Measurements from ENCODE around the gene GRID2.

The GRID2 gene

GRCh38 chr4:92776080-92776479 is 472.3 kb downstream of the GRID2 start:
- no peak for DNase-seq

- no peak for DNase-seq
Observed at GRCh38 chr4:92789741-92790140, 486.0 kb downstream of the GRID2 start.

- no peak for DNase-seq
Observed at GRCh38 chr4:92791871-92792440, 488.2 kb downstream of the GRID2 start.

- DNase-seq, result no peak
Observed at GRCh38 chr4:92809381-92809780, 505.6 kb downstream of the GRID2 start.

- no peak for DNase-seq
Observed at GRCh38 chr4:92812652-92813051, 508.9 kb downstream of the GRID2 start.

GRCh38 chr4:92814677-92815076 is 510.9 kb downstream of the GRID2 start:
- no peak for DNase-seq

GRCh38 chr4:92825256-92825655 is 521.5 kb downstream of the GRID2 start:
- no peak for DNase-seq

- no peak for DNase-seq
Observed at GRCh38 chr4:92825791-92826190, 522.0 kb downstream of the GRID2 start.

GRCh38 chr4:92830771-92831170 is 527.0 kb downstream of the GRID2 start:
- no peak for DNase-seq

GRCh38 chr4:92840880-92841279 is 537.1 kb downstream of the GRID2 start:
- no peak for DNase-seq

- no peak for DNase-seq
Observed at GRCh38 chr4:92843784-92844183, 540.0 kb downstream of the GRID2 start.

- DNase-seq, result no peak
Observed at GRCh38 chr4:92847026-92847425, 543.3 kb downstream of the GRID2 start.

GRCh38 chr4:92862509-92862908 is 558.7 kb downstream of the GRID2 start:
- DNase-seq, result no peak

- no peak for DNase-seq
Observed at GRCh38 chr4:92864096-92864495, 560.3 kb downstream of the GRID2 start.

GRCh38 chr4:92872604-92873003 is 568.8 kb downstream of the GRID2 start:
- DNase-seq, result no peak

- DNase-seq, result no peak
Observed at GRCh38 chr4:92885632-92886031, 581.9 kb downstream of the GRID2 start.

- no peak for DNase-seq
Observed at GRCh38 chr4:92952426-92952825, 648.7 kb downstream of the GRID2 start.

GRCh38 chr4:92952897-92953296 is 649.1 kb downstream of the GRID2 start:
- DNase-seq, result no peak

GRCh38 chr4:92953462-92953861 is 649.7 kb downstream of the GRID2 start:
- DNase-seq, result no peak

GRCh38 chr4:92961881-92962280 is 658.1 kb downstream of the GRID2 start:
- no peak for DNase-seq

- no peak for DNase-seq
Observed at GRCh38 chr4:92962831-92963230, 659.1 kb downstream of the GRID2 start.

GRCh38 chr4:92968556-92968955 is 664.8 kb downstream of the GRID2 start:
- no peak for DNase-seq

GRCh38 chr4:92968996-92969395 is 665.2 kb downstream of the GRID2 start:
- DNase-seq, result no peak

- no peak for DNase-seq
Observed at GRCh38 chr4:92969650-92970379, 666.0 kb downstream of the GRID2 start.

- DNase-seq, result no peak
Observed at GRCh38 chr4:92970996-92971395, 667.2 kb downstream of the GRID2 start.
